Tibial artery (tissue), 4 donors: ENCODE results near the gene HPSE2.

ENCODE experiments used
- DNase-seq, 2 donors: peaks; one replicate each; pipeline ENCODE4 v3.0.0-alpha.2; 2019
- H3K27ac ChIP-seq, 2 donors: fragments of 200-600 bp; sonication (generic) in 1 of 2; 1 replicate in 1 of 2; 2 replicates in 1 of 2; pipeline ENCODE4 v1.5.1; 2018 to 2019; ENCODE audit warnings: mild to moderate bottlenecking in 1 of 2
- H3K27me3 ChIP-seq, 2 donors: fragments of 200-600 bp; sonication (generic) in 1 of 2; one replicate each; pipeline versions ENCODE4 v1.5.1 to v1.6.0; 2016 to 2019
- H3K36me3 ChIP-seq, 3 donors: fragments of 200-600 bp; sonication (generic) in 2 of 3; one replicate each; pipeline ENCODE4 v1.5.1; 2016 to 2019; ENCODE audit warnings: mild to moderate bottlenecking in 2 of 3
- H3K4me1 ChIP-seq, 4 donors: fragments of 200-600 bp; sonication (generic) in 2 of 4; 1 replicate in 3 of 4; 2 replicates in 1 of 4; pipeline ENCODE4 v1.5.1; 2016 to 2019
- H3K4me3 ChIP-seq, 2 donors: fragments of 200-600 bp; sonication (generic) in 1 of 2; 1 replicate in 1 of 2; 2 replicates in 1 of 2; pipeline ENCODE4 v1.5.1; 2018 to 2019; ENCODE audit warnings: mild to moderate bottlenecking in 2 of 2
- H3K9me3 ChIP-seq, 3 donors: fragments of 200-600 bp; sonication (generic) in 1 of 3; one replicate each; pipeline ENCODE4 v1.5.1; 2016 to 2019
- intact Hi-C: fragments of 100-400 bp; cut with DNase I; formaldehyde crosslinking; loops from one replicate; pipeline ENCODE4 v1.15.0; 2023; ENCODE audit warnings: low total_unique reads
- TF ChIP-seq, protein P1 (sequence below), 2 experiments: fragments of 200-600 bp in 1 of 2; fragments of 450-650 bp in 1 of 2; IDR thresholded peaks; one replicate each; pipeline ENCODE4 v1.5.1; 2017 to 2019; ENCODE audit warnings: antibody characterized with exemption in 2 of 2, mild to moderate bottlenecking in 1 of 2, moderate library complexity in 1 of 2

The HPSE2 gene

DNA sequence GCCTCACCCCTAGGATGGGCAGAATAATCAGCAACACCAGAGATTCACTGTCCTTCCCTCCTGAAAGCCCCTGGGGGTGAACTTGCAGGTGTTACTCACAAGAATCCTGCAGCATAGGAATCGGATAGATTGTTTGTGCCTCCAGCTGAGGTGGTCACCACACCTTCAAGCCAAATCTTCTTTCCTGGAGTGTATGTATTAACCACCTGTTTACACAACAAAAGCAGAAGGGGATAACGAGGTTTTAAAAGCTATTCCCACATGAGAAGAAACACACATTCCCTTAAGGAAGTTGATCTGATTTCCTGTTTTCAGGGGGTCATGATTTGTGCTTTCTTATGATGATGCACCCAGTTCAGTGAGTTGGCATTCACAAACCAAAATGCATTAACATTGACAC, 615.1 kb downstream of the HPSE2 start:
- no peaks in the 10 kb centered on the region for H3K36me3 ChIP-seq
- no peak for DNase-seq
- intact Hi-C loops: no loop called here
- no peak overlapping the region for H3K27ac ChIP-seq
- no peak overlapping the region for H3K4me3 ChIP-seq
- TF ChIP-seq, protein P1, sequence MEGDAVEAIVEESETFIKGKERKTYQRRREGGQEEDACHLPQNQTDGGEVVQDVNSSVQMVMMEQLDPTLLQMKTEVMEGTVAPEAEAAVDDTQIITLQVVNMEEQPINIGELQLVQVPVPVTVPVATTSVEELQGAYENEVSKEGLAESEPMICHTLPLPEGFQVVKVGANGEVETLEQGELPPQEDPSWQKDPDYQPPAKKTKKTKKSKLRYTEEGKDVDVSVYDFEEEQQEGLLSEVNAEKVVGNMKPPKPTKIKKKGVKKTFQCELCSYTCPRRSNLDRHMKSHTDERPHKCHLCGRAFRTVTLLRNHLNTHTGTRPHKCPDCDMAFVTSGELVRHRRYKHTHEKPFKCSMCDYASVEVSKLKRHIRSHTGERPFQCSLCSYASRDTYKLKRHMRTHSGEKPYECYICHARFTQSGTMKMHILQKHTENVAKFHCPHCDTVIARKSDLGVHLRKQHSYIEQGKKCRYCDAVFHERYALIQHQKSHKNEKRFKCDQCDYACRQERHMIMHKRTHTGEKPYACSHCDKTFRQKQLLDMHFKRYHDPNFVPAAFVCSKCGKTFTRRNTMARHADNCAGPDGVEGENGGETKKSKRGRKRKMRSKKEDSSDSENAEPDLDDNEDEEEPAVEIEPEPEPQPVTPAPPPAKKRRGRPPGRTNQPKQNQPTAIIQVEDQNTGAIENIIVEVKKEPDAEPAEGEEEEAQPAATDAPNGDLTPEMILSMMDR (IDR thresholded peaks at IDR 0.05): no peak
- H3K9me3 ChIP-seq: no peaks in the 10 kb centered on the region
- no peaks in the 10 kb centered on the region for H3K27me3 ChIP-seq
- no peaks in the 10 kb centered on the region for H3K4me1 ChIP-seq

GRCh38 chr10:98619446-98619845, 616.2 kb downstream of the HPSE2 start:
- no peak for DNase-seq

GRCh38 chr10:98617906-98618520, 617.6 kb downstream of the HPSE2 start:
- Histone ChIP-seq H3K36me3 (no peaks in the 10 kb centered on the region), H3K4me1 (no peaks in the 10 kb centered on the region), H3K4me3 (no peak overlapping the region), H3K27me3 (no peaks in the 10 kb centered on the region), H3K27ac (no peak overlapping the region), H3K9me3 (no peaks in the 10 kb centered on the region)
- TF ChIP-seq, protein P1 (IDR thresholded peaks at IDR 0.05): no peak
- intact Hi-C loops: no loop called here
- DNase-seq: no peak

More at GRCh38 chr10:98619446-98619845, 616.2 kb downstream of the HPSE2 start:
- H3K36me3 ChIP-seq: no peaks in the 10 kb centered on the region
- TF ChIP-seq, protein P1 (IDR thresholded peaks at IDR 0.05): no peak
- no peaks in the 10 kb centered on the region for H3K4me1 ChIP-seq
- H3K9me3 ChIP-seq: no peaks in the 10 kb centered on the region
- H3K4me3 ChIP-seq: no peak overlapping the region
- no peaks in the 10 kb centered on the region for H3K27me3 ChIP-seq
- intact Hi-C loops: no loop called here
- no peak overlapping the region for H3K27ac ChIP-seq

DNA sequence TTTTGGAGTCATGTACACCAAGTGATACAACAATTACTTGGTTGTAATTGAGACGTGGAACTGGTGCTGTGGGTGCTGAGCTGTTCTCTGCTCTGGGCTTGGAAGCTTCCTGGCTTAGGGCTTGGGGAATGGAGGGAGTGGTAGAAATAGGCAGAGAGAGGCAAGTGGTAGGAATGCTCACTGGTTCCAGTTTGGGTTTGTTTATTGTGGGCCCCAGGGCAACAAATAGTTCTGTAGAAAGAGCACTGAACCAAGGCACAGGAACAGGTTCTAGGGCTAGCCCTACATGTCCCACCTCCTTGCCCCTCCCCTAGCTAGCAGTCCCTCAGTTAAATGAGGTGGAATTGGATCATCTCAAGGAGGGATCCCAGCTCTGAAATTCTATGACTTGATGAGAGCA, 622.2 kb downstream of the HPSE2 start:
- H3K4me1 ChIP-seq: peaks cover 0 to 31% (median 14%) of the 10 kb centered on the region in 4 donors
- intact Hi-C loops: no loop called here
- H3K27me3 ChIP-seq: no peaks in the 10 kb centered on the region
- DNase-seq: no peak
- no peaks in the 10 kb centered on the region for H3K9me3 ChIP-seq
- H3K27ac ChIP-seq: no peak overlapping the region
- no peaks in the 10 kb centered on the region for H3K36me3 ChIP-seq
- TF ChIP-seq, protein P1 (IDR thresholded peaks at IDR 0.05): no peak
- no peak overlapping the region for H3K4me3 ChIP-seq

GRCh38 chr10:98611436-98611835, 624.2 kb downstream of the HPSE2 start:
- H3K27me3 ChIP-seq: no peaks in the 10 kb centered on the region
- peak overlapping the region; percentile 43 to 59 for H3K27ac ChIP-seq
- H3K36me3 ChIP-seq: no peaks in the 10 kb centered on the region
- no peak overlapping the region for H3K4me3 ChIP-seq
- H3K4me1 ChIP-seq: peaks cover 0 to 37% (median 16%) of the 10 kb centered on the region in 4 donors
- intact Hi-C loops: no loop called here
- TF ChIP-seq, protein P1 (IDR thresholded peaks at IDR 0.05): no peak
- no peak for DNase-seq
- no peaks in the 10 kb centered on the region for H3K9me3 ChIP-seq
